AG09319 (cell line): Measurements from ENCODE around the gene DYNC2H1.

ENCODE experiments used
- DNase-seq: peaks from one replicate; pipeline ENCODE4 v3.0.0-alpha.2; 2010; ENCODE audit warnings: low read depth; ENCODE audit errors: extremely low read depth
- CTCF ChIP-seq: IDR thresholded peaks from 2 replicates; pipeline ENCODE4 v1.5.1; 2011; ENCODE audit warnings: low read depth, mild to moderate bottlenecking, inconsistent platforms, low read length, moderate library complexity

Gene DYNC2H1

GRCh38 chr11:103529181-103529684, 420.0 kb downstream of the DYNC2H1 start:
- DNase-seq, result no peak
- TF ChIP-seq CTCF, result no peak
